Lower lobe of right lung (tissue), 2 donors: ENCODE data around the gene ST3GAL5. TPM values are rescaled to one million over a fixed set of nuclear protein-coding genes. Genes with fewer than 3 reads are reported as not detected.

Source experiments
- ATAC-seq, 2 donors: fragments of 200-7000 bp; cut with Tn5 transposase; one replicate each; pipeline ENCODE4 v1.9.1; 2020 to 2022; ENCODE audit warnings: mild to moderate bottlenecking in 2 of 2, moderate library complexity in 2 of 2
- DNase-seq: peaks from one replicate; pipeline ENCODE4 v3.0.0-alpha.2; 2020
- H3K27ac ChIP-seq: fragments of 200-600 bp; one replicate; pipeline ENCODE4 v1.8.0; 2022
- H3K27me3 ChIP-seq: fragments of 200-600 bp; one replicate; pipeline ENCODE4 v1.8.0; 2022; ENCODE audit warnings: low read depth
- H3K36me3 ChIP-seq: fragments of 200-600 bp; one replicate; pipeline ENCODE4 v1.8.0; 2022; ENCODE audit warnings: mild to moderate bottlenecking
- H3K4me1 ChIP-seq: fragments of 200-600 bp; one replicate; pipeline ENCODE4 v1.8.0; 2022
- H3K4me3 ChIP-seq: fragments of 200-600 bp; one replicate; pipeline ENCODE4 v1.8.0; 2022; ENCODE audit warnings: mild to moderate bottlenecking
- H3K9me3 ChIP-seq: fragments of 200-600 bp; one replicate; pipeline ENCODE4 v1.8.0; 2022
- intact Hi-C: fragments of 100-400 bp; cut with DNase I; formaldehyde crosslinking; loops from one replicate; pipeline ENCODE4 v1.11.0; 2022
- total RNA-seq: library from RNA; stranded (reverse); fragmentation: NEBNext Ultra II Directional; extraction: Animal tissue kit (Norgen Biotek cat#: 25700); gene quantifications from one replicate; pipeline ENCODE4 v1.2.1, GENCODE V29; 2021
- TF ChIP-seq, protein P1 (sequence below): fragments of 200-600 bp; IDR thresholded peaks from one replicate; pipeline ENCODE4 v1.8.0; 2022; ENCODE audit warnings: antibody characterized with exemption, mild to moderate bottlenecking
- donor health status: DM: no; HTN: yes; CAD: no; lungs with severe emphysema.

The ST3GAL5 gene
- total RNA-seq, 1 donor from 2014 or later = 72.4 TPM

DNA sequence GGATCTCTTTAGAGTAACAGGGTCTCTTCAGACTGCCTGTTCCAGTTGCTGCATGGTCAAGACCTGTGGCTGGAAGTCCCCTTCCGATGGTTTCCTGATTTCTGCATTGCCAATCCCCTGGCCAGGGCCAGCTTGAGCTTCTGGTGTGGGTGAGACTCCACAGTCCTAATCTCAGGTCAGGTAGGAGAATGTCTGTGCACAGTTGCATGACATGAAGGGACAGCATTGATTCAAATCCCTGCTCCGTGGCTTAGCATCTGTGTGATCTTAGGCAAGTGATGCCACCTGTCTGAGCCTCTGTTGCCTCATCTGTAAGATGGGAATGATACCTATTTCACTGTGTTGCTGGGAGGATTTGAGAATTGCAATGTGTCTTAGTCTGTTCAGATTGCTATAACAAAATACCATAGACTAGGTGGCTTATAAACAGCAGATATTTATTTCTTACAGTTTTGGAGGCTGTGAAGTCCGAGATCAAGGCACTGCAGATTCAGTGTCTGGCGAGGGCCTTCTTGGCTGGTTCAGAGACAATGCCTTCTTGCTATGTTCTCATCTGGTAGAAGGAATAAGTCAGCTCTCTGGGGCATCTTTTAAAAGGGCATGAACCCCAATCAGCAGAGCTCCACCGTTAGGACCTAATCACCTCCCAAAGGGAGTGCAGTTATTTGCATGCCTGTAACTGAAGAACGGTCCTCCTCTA lies 68.8 kb downstream of the ST3GAL5 start:
- H3K27ac ChIP-seq = no peak overlapping the region
- H3K9me3 ChIP-seq = no peaks in the 10 kb centered on the region
- H3K27me3 ChIP-seq = no peaks in the 10 kb centered on the region
- no peaks in the 10 kb centered on the region for H3K36me3 ChIP-seq
- H3K4me3 ChIP-seq = no peak overlapping the region
- intact Hi-C loops = loop anchor here (10.0 kb wide), 2 partner anchors 95 to 185 kb away; no protein-coding TSS in a partner anchor
- DNase-seq (no peak), ATAC-seq (no peak)
- H3K4me1 ChIP-seq = no peaks in the 10 kb centered on the region
- TF ChIP-seq, protein P1, sequence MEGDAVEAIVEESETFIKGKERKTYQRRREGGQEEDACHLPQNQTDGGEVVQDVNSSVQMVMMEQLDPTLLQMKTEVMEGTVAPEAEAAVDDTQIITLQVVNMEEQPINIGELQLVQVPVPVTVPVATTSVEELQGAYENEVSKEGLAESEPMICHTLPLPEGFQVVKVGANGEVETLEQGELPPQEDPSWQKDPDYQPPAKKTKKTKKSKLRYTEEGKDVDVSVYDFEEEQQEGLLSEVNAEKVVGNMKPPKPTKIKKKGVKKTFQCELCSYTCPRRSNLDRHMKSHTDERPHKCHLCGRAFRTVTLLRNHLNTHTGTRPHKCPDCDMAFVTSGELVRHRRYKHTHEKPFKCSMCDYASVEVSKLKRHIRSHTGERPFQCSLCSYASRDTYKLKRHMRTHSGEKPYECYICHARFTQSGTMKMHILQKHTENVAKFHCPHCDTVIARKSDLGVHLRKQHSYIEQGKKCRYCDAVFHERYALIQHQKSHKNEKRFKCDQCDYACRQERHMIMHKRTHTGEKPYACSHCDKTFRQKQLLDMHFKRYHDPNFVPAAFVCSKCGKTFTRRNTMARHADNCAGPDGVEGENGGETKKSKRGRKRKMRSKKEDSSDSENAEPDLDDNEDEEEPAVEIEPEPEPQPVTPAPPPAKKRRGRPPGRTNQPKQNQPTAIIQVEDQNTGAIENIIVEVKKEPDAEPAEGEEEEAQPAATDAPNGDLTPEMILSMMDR = no peak

DNA sequence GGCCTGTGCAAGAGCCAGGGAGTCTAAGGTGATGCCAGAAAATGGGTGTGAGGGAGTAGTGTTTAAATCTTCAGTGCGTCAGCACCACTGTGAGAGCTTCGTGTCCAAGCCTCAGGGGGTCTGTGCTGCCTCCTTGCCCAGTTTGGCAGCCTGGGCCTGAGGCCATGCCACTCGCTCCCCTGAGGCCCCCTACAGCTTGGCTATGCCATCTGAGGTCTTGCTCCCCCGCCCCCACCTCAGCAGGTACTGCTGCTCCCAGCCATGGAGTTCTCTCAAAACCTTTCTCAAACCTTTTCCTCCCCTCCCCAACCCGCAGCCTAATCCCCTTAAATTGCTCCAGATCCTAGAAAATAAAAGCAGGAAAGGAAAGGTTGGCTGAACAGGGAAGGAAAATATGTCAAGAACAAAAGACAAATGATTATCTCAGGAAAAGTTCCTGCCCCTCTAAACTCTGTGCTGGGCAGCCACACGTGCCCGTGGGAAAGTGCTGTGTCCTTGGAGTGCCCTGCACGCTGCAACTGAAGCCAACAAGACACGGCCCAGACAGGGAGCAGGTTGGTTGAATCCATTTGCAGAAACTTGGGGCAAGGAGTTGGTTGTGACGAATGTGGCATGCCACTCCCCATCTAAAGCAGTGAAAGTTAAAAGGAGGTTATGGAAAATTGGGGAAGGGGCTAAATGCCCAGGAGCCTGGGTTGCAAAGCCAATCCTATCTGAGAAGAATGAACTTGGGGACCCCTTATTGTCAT lies 73.8 kb downstream of the ST3GAL5 start:
- Histone ChIP-seq H3K4me1 (peaks cover 26% of the 10 kb centered on the region), H3K27ac (no peak overlapping the region), H3K36me3 (no peaks in the 10 kb centered on the region), H3K9me3 (no peaks in the 10 kb centered on the region), H3K27me3 (no peaks in the 10 kb centered on the region), H3K4me3 (no peak overlapping the region)
- TF ChIP-seq, protein P1 = no peak
- ATAC-seq (no peak), DNase-seq (no peak)
- intact Hi-C loops = loop anchor here (10.0 kb wide), 2 partner anchors 90 to 180 kb away; no protein-coding TSS in a partner anchor

DNA sequence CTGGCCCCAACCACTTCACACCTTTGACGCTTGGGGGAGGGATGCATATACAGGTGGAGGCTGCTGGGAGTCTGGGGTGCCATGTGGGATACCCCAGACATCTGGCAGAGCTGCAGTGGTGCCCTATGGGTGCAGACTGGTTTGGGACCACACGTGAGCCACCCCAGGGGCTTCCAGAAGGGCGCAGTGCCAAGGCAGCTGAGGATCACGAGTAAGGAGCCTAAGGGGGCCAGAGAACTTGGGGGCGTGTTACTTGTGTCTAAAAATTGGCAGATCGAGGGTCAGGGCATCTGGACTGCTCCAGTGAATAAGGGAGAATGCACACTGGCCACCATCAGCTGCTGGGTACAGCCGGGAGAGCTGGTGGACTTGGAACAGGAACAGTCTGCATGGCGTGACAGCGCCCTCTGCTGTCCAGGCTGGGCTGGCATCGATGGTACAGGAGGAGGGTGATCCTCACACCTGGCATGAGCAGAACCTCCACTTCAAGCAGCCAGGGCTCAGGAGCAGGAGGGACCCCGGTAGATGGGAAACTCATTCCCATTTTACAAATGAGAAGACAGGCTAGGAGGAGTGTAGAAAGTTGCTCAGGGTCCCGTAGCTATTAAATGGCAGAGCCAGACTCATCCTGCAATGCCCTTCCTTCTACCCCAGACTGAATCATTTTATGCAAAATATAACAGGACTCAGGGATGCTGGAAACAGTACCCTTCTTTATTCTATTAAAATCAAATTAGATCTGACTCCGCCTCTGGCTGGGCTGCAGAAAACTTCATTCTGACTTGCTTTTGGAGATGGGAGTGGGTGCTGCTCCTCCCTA lies 74.6 kb downstream of the ST3GAL5 start:
- DNase-seq = peak; percentile 93
- TF ChIP-seq, protein P1 = peak; percentile 96
- intact Hi-C loops = loop anchor here (10.0 kb wide), 2 partner anchors 89 to 179 kb away; no protein-coding TSS in a partner anchor

DNA sequence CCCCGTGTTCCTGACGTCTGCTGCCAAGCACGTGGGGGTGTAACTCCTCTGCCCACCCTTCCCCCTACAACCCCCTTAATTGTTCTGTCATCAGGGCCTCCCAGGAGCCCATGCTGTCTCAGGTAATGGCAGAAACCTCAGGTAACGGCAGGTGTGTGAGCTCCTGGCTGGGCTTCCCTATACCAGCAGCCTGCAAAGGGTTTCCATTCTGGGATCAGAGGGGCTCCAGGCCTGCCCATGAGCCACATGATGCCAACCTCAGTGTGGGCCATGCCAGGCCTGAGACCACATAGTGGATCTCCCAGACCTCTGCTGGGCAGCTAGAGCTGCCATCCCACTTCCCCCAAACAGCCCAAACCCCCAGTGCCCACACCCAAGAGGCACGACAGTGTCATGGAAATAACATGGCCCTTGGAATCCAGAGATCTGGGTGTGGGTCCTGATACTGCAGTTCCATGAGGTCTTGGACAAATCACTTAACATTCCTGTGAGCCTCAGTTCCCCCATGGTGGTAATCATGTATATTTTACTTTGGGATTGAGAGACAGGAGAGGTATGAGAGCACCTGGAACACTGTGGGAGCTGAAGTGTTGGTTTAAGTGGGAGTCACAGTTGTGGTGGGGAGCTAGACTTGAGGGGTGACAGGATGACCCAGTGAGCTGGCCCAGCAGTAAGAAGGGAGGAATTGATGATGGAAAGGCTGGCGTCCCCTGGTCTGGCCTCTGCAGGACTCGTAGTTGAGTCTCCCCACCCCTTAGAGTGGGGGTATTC lies 75.4 kb downstream of the ST3GAL5 start:
- no peak overlapping the region for H3K27ac ChIP-seq
- H3K9me3 ChIP-seq = no peaks in the 10 kb centered on the region
- no peak overlapping the region for H3K4me3 ChIP-seq
- DNase-seq = no peak
- H3K27me3 ChIP-seq = no peaks in the 10 kb centered on the region
- intact Hi-C loops = loop anchor here (10.0 kb wide), 2 partner anchors 89 to 179 kb away; no protein-coding TSS in a partner anchor
- H3K4me1 ChIP-seq = peaks cover 27% of the 10 kb centered on the region
- ATAC-seq = no peak
- TF ChIP-seq, protein P1 = no peak
- H3K36me3 ChIP-seq = no peaks in the 10 kb centered on the region

More for the DNA sequence above, 74.6 kb downstream of the ST3GAL5 start:
- Histone ChIP-seq H3K4me3 (no peak overlapping the region), H3K27me3 (no peaks in the 10 kb centered on the region), H3K27ac (no peak overlapping the region), H3K4me1 (peaks cover 27% of the 10 kb centered on the region), H3K9me3 (no peaks in the 10 kb centered on the region), H3K36me3 (no peaks in the 10 kb centered on the region)
- ATAC-seq = peak; percentile 94 to 95
